Sigmoid colon (tissue), 7 donors: Measurements from ENCODE around the gene MCRS1. TPM values are rescaled to one million over a fixed set of nuclear protein-coding genes. Genes with fewer than 3 reads are reported as not detected.

ENCODE experiments used
- DNase-seq: peaks from one replicate; pipeline ENCODE4 v3.0.0-alpha.2; 2019
- H3K27ac ChIP-seq, 4 donors: fragments of 200-600 bp; sonication (generic); one replicate each; pipeline ENCODE4 v1.5.1; 2016 to 2019; ENCODE audit warnings: mild to moderate bottlenecking in 1 of 4
- H3K27me3 ChIP-seq, 3 donors: fragments of 200-600 bp; sonication (generic); one replicate each; pipeline ENCODE4 v1.5.1; 2019; ENCODE audit warnings: mild to moderate bottlenecking in 1 of 3
- H3K36me3 ChIP-seq, 4 donors: fragments of 200-600 bp; sonication (generic); one replicate each; pipeline ENCODE4 v1.5.1; 2016 to 2019
- H3K4me1 ChIP-seq, 4 donors: fragments of 200-600 bp; sonication (generic); one replicate each; pipeline ENCODE4 v1.5.1; 2017 to 2019
- H3K4me3 ChIP-seq, 4 donors: fragments of 200-600 bp; sonication (generic); one replicate each; pipeline ENCODE4 v1.5.1; 2017 to 2019; ENCODE audit warnings: mild to moderate bottlenecking in 2 of 4, moderate library complexity in 1 of 4
- H3K9me3 ChIP-seq, 4 donors: fragments of 200-600 bp in 3 of 4; sonication (generic) in 3 of 4; one replicate each; pipeline versions ENCODE4 v1.5.1 to v1.6.1; 2013 to 2019
- CTCF ChIP-seq, 4 experiments: fragments of 450-650 bp in 3 of 4; fragments of 200-600 bp in 1 of 4; IDR thresholded peaks; one replicate each; pipeline ENCODE4 v1.5.1; 2016 to 2019; ENCODE audit warnings: antibody characterized with exemption in 4 of 4, mild to moderate bottlenecking in 3 of 4, moderate library complexity in 2 of 4
- EP300 ChIP-seq, 4 donors: sonication (generic); formaldehyde crosslinking; IDR thresholded peaks; one replicate each; pipeline ENCODE4 v1.6.1; 2017; ENCODE audit warnings: antibody characterized with exemption in 4 of 4
- POLR2A ChIP-seq, 2 donors: fragments of 450-650 bp; IDR thresholded peaks; one replicate each; pipeline ENCODE4 v1.6.1; 2016; ENCODE audit warnings: antibody characterized with exemption in 2 of 2, mild to moderate bottlenecking in 2 of 2, moderate library complexity in 2 of 2
- POLR2AphosphoS5 ChIP-seq, 4 donors: sonication (generic); formaldehyde crosslinking; IDR thresholded peaks; one replicate each; pipeline ENCODE4 v1.6.1; 2017; ENCODE audit warnings: antibody characterized with exemption in 4 of 4
- whole genome bisulfite sequencing, 2 donors: extraction: QIAGEN DNeasy Blood & Tissue Kit; methylation state at CpG; one replicate each; pipeline ENCODE4 v1.1.7; 2013; 5-methylcytosine and 5-hydroxymethylcytosine counted together
- intact Hi-C: fragments of 100-400 bp; cut with DNase I; formaldehyde crosslinking; loops from one replicate; pipeline ENCODE4 v1.15.1; 2023
- polyA plus RNA-seq, 3 donors: library from polyadenylated mRNA; stranded (reverse); fragments of 200-250 nt; gene quantifications; one replicate each; pipeline ENCODE4 v1.2.3, GENCODE V29; 2013
- total RNA-seq, 4 donors: library from RNA; depleted of rRNA; stranded (reverse); fragments of >200 nt; gene quantifications; one replicate each; pipeline ENCODE4 v1.1.0, GENCODE V29; 2016
- donor health status: healthy with polysubstance abuse.
- donor health status: Bipolar disorder and iron deficiency.
- donor health status: healthy.

MCRS1 gene
- total and polyA plus RNA-seq, 7 donors = 33.6 to 61.0 (median 47.8) TPM

GRCh38 chr12:49521389-49521788 lies 46.6 kb downstream of the MCRS1 start:
- peaks cover 6 to 36% (median 17%) of the 10 kb centered on the region in 4 donors for H3K36me3 ChIP-seq
- no peak for DNase-seq
- H3K27me3 ChIP-seq = no peaks in the 10 kb centered on the region
- TF ChIP-seq POLR2AphosphoS5 (IDR thresholded peaks at IDR 0.05) = no peak
- TF ChIP-seq CTCF (IDR thresholded peaks at IDR 0.05) = no peak
- no peak for TF ChIP-seq EP300 (IDR thresholded peaks at IDR 0.05)
- TF ChIP-seq POLR2A (IDR thresholded peaks at IDR 0.05) = no peak
- no peak overlapping the region for H3K27ac ChIP-seq
- no peaks in the 10 kb centered on the region for H3K4me1 ChIP-seq
- 86 to 94% methylated on average over 4 of the region's 4 CpGs for WGBS, 2 donors
- intact Hi-C loops = no loop called here
- H3K4me3 ChIP-seq = no peak overlapping the region
- H3K9me3 ChIP-seq = no peaks in the 10 kb centered on the region

GRCh38 chr12:49519574-49519936 lies 48.4 kb downstream of the MCRS1 start:
- no peaks in the 10 kb centered on the region for H3K9me3 ChIP-seq
- H3K27me3 ChIP-seq = no peaks in the 10 kb centered on the region
- DNase-seq = no peak
- H3K27ac ChIP-seq = no peak overlapping the region
- WGBS, 2 donors = 97 to 98% methylated on average over 5 of the region's 5 CpGs
- intact Hi-C loops = no loop called here
- H3K36me3 ChIP-seq = peaks cover 0 to 17% (median 8%) of the 10 kb centered on the region in 4 donors
- H3K4me3 ChIP-seq = no peak overlapping the region
- TF ChIP-seq POLR2A (IDR thresholded peaks at IDR 0.05) = no peak
- TF ChIP-seq POLR2AphosphoS5 (IDR thresholded peaks at IDR 0.05) = no peak
- no peak for TF ChIP-seq CTCF (IDR thresholded peaks at IDR 0.05)
- TF ChIP-seq EP300 (IDR thresholded peaks at IDR 0.05) = no peak
- H3K4me1 ChIP-seq = no peaks in the 10 kb centered on the region

GRCh38 chr12:49518914-49519573 lies 48.9 kb downstream of the MCRS1 start:
- H3K27ac ChIP-seq = no peak overlapping the region
- no peak for DNase-seq
- no peak overlapping the region for H3K4me3 ChIP-seq
- 85 to 89% methylated on average over 2 of the region's 2 CpGs for WGBS, 2 donors
- H3K36me3 ChIP-seq = peaks cover 0 to 13% (median 7%) of the 10 kb centered on the region in 4 donors
- TF ChIP-seq EP300 (IDR thresholded peaks at IDR 0.05) (no peak), POLR2AphosphoS5 (IDR thresholded peaks at IDR 0.05) (no peak), POLR2A (IDR thresholded peaks at IDR 0.05) (no peak), CTCF (IDR thresholded peaks at IDR 0.05) (no peak)
- no peaks in the 10 kb centered on the region for H3K4me1 ChIP-seq
- H3K27me3 ChIP-seq = no peaks in the 10 kb centered on the region
- intact Hi-C loops = no loop called here
- H3K9me3 ChIP-seq = no peaks in the 10 kb centered on the region

- Histone ChIP-seq H3K27ac (no peak overlapping the region), H3K36me3 (no peaks in the 10 kb centered on the region), H3K4me1 (peaks cover 0 to 4% (median 0%) of the 10 kb centered on the region in 4 donors), H3K27me3 (no peaks in the 10 kb centered on the region), H3K9me3 (no peaks in the 10 kb centered on the region), H3K4me3 (no peak overlapping the region)
- intact Hi-C loops = loop anchor here (2.0 kb wide), 1 partner anchor 156 kb away; no protein-coding TSS in a partner anchor
- DNase-seq = no peak
- no peak for TF ChIP-seq POLR2A (IDR thresholded peaks at IDR 0.05)
- no peak for TF ChIP-seq POLR2AphosphoS5 (IDR thresholded peaks at IDR 0.05)
- TF ChIP-seq CTCF (IDR thresholded peaks at IDR 0.05) = no peak
- TF ChIP-seq EP300 (IDR thresholded peaks at IDR 0.05) = no peak
- 88 to 89% methylated on average over 5 of the region's 5 CpGs for WGBS, 2 donors
Observed at GRCh38 chr12:49515266-49515665, 52.7 kb downstream of the MCRS1 start.

- Histone ChIP-seq H3K4me3 (no peak overlapping the region), H3K36me3 (no peaks in the 10 kb centered on the region), H3K4me1 (peaks cover 0 to 4% (median 0%) of the 10 kb centered on the region in 4 donors), H3K27ac (no peak overlapping the region), H3K27me3 (no peaks in the 10 kb centered on the region), H3K9me3 (no peaks in the 10 kb centered on the region)
- intact Hi-C loops = loop anchor here (5.0 kb wide), 1 partner anchor 225 kb away; no protein-coding TSS in a partner anchor
- WGBS, 2 donors = 85 to 92% methylated on average over 1 of the region's 1 CpG
- TF ChIP-seq POLR2AphosphoS5 (IDR thresholded peaks at IDR 0.05) (no peak), CTCF (IDR thresholded peaks at IDR 0.05) (no peak), EP300 (IDR thresholded peaks at IDR 0.05) (no peak), POLR2A (IDR thresholded peaks at IDR 0.05) (no peak)
- DNase-seq = no peak
Observed at GRCh38 chr12:49512546-49512945, 55.4 kb downstream of the MCRS1 start.
